H1 (cell line): ENCODE results near the gene ADH4. TPM values are rescaled to one million over a fixed set of nuclear protein-coding genes. Genes with fewer than 3 reads are reported as not detected.

ENCODE experiments used
- CTCF ChIA-PET: fragments of 300-600 bp; sonication (Branson Sonifier 250); formaldehyde crosslinking; loops from one replicate; lab custom pipeline; 2021; ENCODE audit not compliant: partially characterized antibody; lab: Charles Lee
- POLR2A ChIA-PET: fragments of 300-600 bp; sonication (Branson Sonifier 250); formaldehyde crosslinking; loops from one replicate; lab custom pipeline; 2021; ENCODE audit warnings: inconsistent platforms; ENCODE audit not compliant: partially characterized antibody; lab: Charles Lee
- DNase-seq, 2 experiments: peaks; one replicate each; pipeline versions ENCODE4 v3.0.0 to v3.0.0-alpha.2; 2010 to 2022; ENCODE audit warnings: low spot score in 2 of 2, low read depth in 1 of 2, mixed read lengths in 1 of 2
- FAIRE-seq: peaks from 2 replicates; lab custom pipeline; 2011; peaks lifted over from hg19 to GRCh38; lab: Jason Lieb, UNC
- H2AFZ ChIP-seq: 2 replicates; pipeline ENCODE4 v1.8.1; 2012; ENCODE audit warnings: low read length, inconsistent platforms
- H2AK5ac ChIP-seq: 2 replicates; pipeline ENCODE4 v1.6.1; 2013; ENCODE audit warnings: low read depth, low read length
- H2BK120ac ChIP-seq: replicated peaks from 2 replicates; pipeline ENCODE3; 2013; ENCODE audit warnings: low read depth, low read length, inconsistent platforms
- H2BK12ac ChIP-seq: 2 replicates; pipeline ENCODE4 v1.6.1; 2013; ENCODE audit warnings: low read depth, low read length
- H2BK15ac ChIP-seq: 2 replicates; pipeline ENCODE4 v1.6.1; 2013; ENCODE audit warnings: low read length
- H2BK20ac ChIP-seq: 2 replicates; pipeline ENCODE4 v1.6.1; 2013; ENCODE audit warnings: low read length
- H2BK5ac ChIP-seq: 2 replicates; pipeline ENCODE4 v1.6.1; 2013; ENCODE audit warnings: low read depth, low read length
- H3K14ac ChIP-seq: 2 replicates; pipeline ENCODE4 v1.6.1; 2013; ENCODE audit warnings: inconsistent platforms; ENCODE audit not compliant: insufficient read length
- H3K18ac ChIP-seq: 2 replicates; pipeline ENCODE4 v1.6.1; 2013; ENCODE audit warnings: low read length; ENCODE audit errors: extremely low read depth
- H3K23ac ChIP-seq: 2 replicates; pipeline ENCODE4 v1.6.1; 2013; ENCODE audit warnings: inconsistent platforms; ENCODE audit not compliant: insufficient read length
- H3K23me2 ChIP-seq: 2 replicates; pipeline ENCODE4 v1.6.1; 2013; ENCODE audit warnings: low read depth, low read length
- H3K27ac ChIP-seq: 2 replicates; pipeline ENCODE4 v1.6.1; 2011; ENCODE audit warnings: low read depth, low read length, inconsistent platforms
- H3K27me3 ChIP-seq, 4 experiments: replicated peaks in 1 of 4; 1 replicate in 1 of 4; 2 replicates in 3 of 4; pipeline versions ENCODE4 v1.6.1 to v1.8.1; 2011 to 2013; ENCODE audit warnings: low read length in 3 of 4, mild to moderate bottlenecking in 3 of 4, inconsistent platforms in 2 of 4, mixed read lengths in 2 of 4, moderate library complexity in 1 of 4; ENCODE audit not compliant: control insufficient read depth in 3 of 4, insufficient read depth in 3 of 4; ENCODE audit errors: extremely low read depth in 1 of 4
- H3K36me3 ChIP-seq, 4 experiments: 2 replicates each; pipeline versions ENCODE4 v1.6.1 to v1.8.1; 2011 to 2013; ENCODE audit warnings: mild to moderate bottlenecking in 4 of 4, low read length in 3 of 4, moderate library complexity in 2 of 4, control low read depth in 1 of 4, inconsistent platforms in 1 of 4; ENCODE audit not compliant: insufficient read depth in 4 of 4, control insufficient read depth in 2 of 4
- H3K4ac ChIP-seq: replicated peaks from 2 replicates; pipeline ENCODE3; 2013; ENCODE audit warnings: low read length, low read depth, mixed read lengths, inconsistent platforms; ENCODE audit not compliant: insufficient read length
- H3K4me1 ChIP-seq, 4 experiments: replicated peaks in 1 of 4; 1 replicate in 1 of 4; 2 replicates in 3 of 4; pipeline versions ENCODE4 v1.6.1 to v1.8.1; 2011 to 2013; ENCODE audit warnings: low read length in 3 of 4, inconsistent platforms in 2 of 4, mixed read lengths in 1 of 4; ENCODE audit not compliant: insufficient read depth in 4 of 4, control insufficient read depth in 3 of 4
- H3K4me2 ChIP-seq, 2 experiments: 2 replicates each; pipeline versions ENCODE4 v1.6.1 to v1.8.1; 2011 to 2013; ENCODE audit warnings: low read depth in 2 of 2, low read length in 2 of 2, control low read depth in 1 of 2, inconsistent platforms in 1 of 2, mild to moderate bottlenecking in 1 of 2; ENCODE audit not compliant: insufficient read depth in 1 of 2
- H3K4me3 ChIP-seq, 4 experiments: fragments of 200-600, 300-600 bp in 1 of 4; sonication (generic), shearing (Covaris generic), sonication (Bioruptor Twin) in 1 of 4; 2 replicates each; pipeline versions ENCODE4 v1.5.1 to v1.8.1; 2011 to 2016; ENCODE audit warnings: low read length in 4 of 4, low read depth in 3 of 4, control low read depth in 2 of 4, inconsistent platforms in 2 of 4, mild to moderate bottlenecking in 2 of 4, mixed read lengths in 1 of 4, moderate library complexity in 1 of 4; ENCODE audit not compliant: insufficient read depth in 2 of 4; ENCODE audit errors: extremely low read depth in 1 of 4
- H3K56ac ChIP-seq: replicated peaks from 2 replicates; pipeline ENCODE3; 2013; ENCODE audit warnings: low read depth, mild to moderate bottlenecking, mixed read lengths, low read length, inconsistent platforms; ENCODE audit not compliant: insufficient read length
- H3K79me1 ChIP-seq: 2 replicates; pipeline ENCODE4 v1.6.1; 2013; ENCODE audit warnings: low read depth, low read length, control low read depth
- H3K79me2 ChIP-seq, 2 experiments: 2 replicates each; pipeline versions ENCODE4 v1.6.1 to v1.8.1; 2012 to 2013; ENCODE audit warnings: low read length in 2 of 2, mild to moderate bottlenecking in 2 of 2, inconsistent platforms in 1 of 2; ENCODE audit not compliant: insufficient read depth in 2 of 2, control insufficient read depth in 1 of 2
- H3K9ac ChIP-seq, 4 experiments: replicated peaks in 1 of 4; 1 replicate in 1 of 4; 2 replicates in 3 of 4; pipeline versions ENCODE4 v1.6.1 to v1.8.1; 2011 to 2013; ENCODE audit warnings: low read depth in 3 of 4, low read length in 3 of 4, control low read depth in 2 of 4, mild to moderate bottlenecking in 2 of 4, moderate library complexity in 2 of 4, inconsistent platforms in 1 of 4; ENCODE audit errors: extremely low read depth in 1 of 4
- H3K9me3 ChIP-seq, 2 experiments: 2 replicates each; pipeline versions ENCODE4 v1.6.1 to v1.8.1; 2012 to 2013; ENCODE audit warnings: mild to moderate bottlenecking in 2 of 2, moderate library complexity in 2 of 2, control low read depth in 1 of 2, inconsistent platforms in 1 of 2, low read depth in 1 of 2, low read length in 1 of 2, mixed read lengths in 1 of 2; ENCODE audit not compliant: insufficient read depth in 2 of 2
- H4K20me1 ChIP-seq, 2 experiments: replicated peaks in 1 of 2; 2 replicates each; pipeline versions ENCODE3 to v1.8.1; 2011 to 2013; ENCODE audit warnings: inconsistent platforms in 2 of 2, low read length in 2 of 2, mild to moderate bottlenecking in 1 of 2; ENCODE audit not compliant: insufficient read depth in 2 of 2, control insufficient read depth in 1 of 2
- H4K5ac ChIP-seq: 2 replicates; pipeline ENCODE4 v1.6.1; 2013; ENCODE audit warnings: low read length, low read depth, mixed read lengths, inconsistent platforms; ENCODE audit not compliant: insufficient read length
- H4K8ac ChIP-seq: 2 replicates; pipeline ENCODE4 v1.8.0; 2013; ENCODE audit warnings: mild to moderate bottlenecking, moderate library complexity, low read length, inconsistent platforms; ENCODE audit not compliant: insufficient read depth; ENCODE audit errors: extremely low read depth
- H4K91ac ChIP-seq: replicated peaks from 2 replicates; pipeline ENCODE3; 2013; ENCODE audit warnings: low read length, mixed read lengths, inconsistent platforms; ENCODE audit not compliant: insufficient read length
- ATF3 ChIP-seq: IDR thresholded peaks from 2 replicates; pipeline ENCODE4 v1.6.1; 2011; ENCODE audit warnings: low read depth, mild to moderate bottlenecking, low read length; ENCODE audit not compliant: insufficient read depth
- GTF2F1 ChIP-seq: IDR thresholded peaks from 2 replicates; pipeline ENCODE4 v1.6.1; 2012; ENCODE audit warnings: low read depth, low read length, improper control_type of control experiment, borderline replicate concordance
- SIRT6 ChIP-seq: IDR thresholded peaks from one replicate; pipeline ENCODE4 v1.7.1; 2012; ENCODE audit warnings: low read length, inconsistent platforms
- SIX5 ChIP-seq: IDR thresholded peaks from 2 replicates; pipeline ENCODE4 v1.6.1; 2011; ENCODE audit warnings: mild to moderate bottlenecking, low read depth, low read length
- WGBS, 2 experiments: shearing (Covaris generic) in 1 of 2; methylation state at CpG; one replicate each; pipeline versions ENCODE4 v1.1.6 to v1.1.7; 2013 to 2015; ENCODE audit warnings: low lambda C conversion rate in 2 of 2, mixed read lengths in 2 of 2, inconsistent platforms in 1 of 2, low coverage in 1 of 2, missing lambda C conversion rate in 1 of 2; ENCODE audit not compliant: insufficient replicate concordance in 2 of 2, insufficient coverage in 1 of 2, insufficient read length in 1 of 2; ENCODE audit errors: extremely low coverage in 1 of 2, missing lambda C conversion rate in 1 of 2; 5-methylcytosine and 5-hydroxymethylcytosine counted together
- polyA plus RNA-seq, 7 experiments: library from polyadenylated mRNA; depleted of rRNA in 3 of 7; stranded (reverse) in 5 of 7; unstranded in 2 of 7; fragments of >200 nt in 5 of 7; fragments of 200-250 nt in 2 of 7; gene quantifications; 1 replicate in 5 of 7; 2 replicates in 1 of 7; 4 replicates in 1 of 7; pipeline versions ENCODE4 v1.2.1 to v1.2.3, GENCODE V29; 2011 to 2013; ENCODE audit warnings: missing spikeins in 2 of 7, mixed read lengths in 2 of 7
- total RNA-seq: library from RNA; stranded (reverse); fragmentation: NEBNext Ultra II Directional; extraction: Animal tissue kit (Norgen Biotek cat#: 25700); gene quantifications from 2 replicates; pipeline ENCODE4 v1.2.1, GENCODE V29; 2021

Gene ADH4
- total and polyA plus RNA-seq, 2 of the 8 experiments (the other 6 are each of a cell fraction or from before 2014, with no cell fraction given): not detected

- no peak overlapping the region for H3K18ac ChIP-seq
- no peak overlapping the region for H3K4me3 ChIP-seq
- CTCF ChIA-PET: interaction anchor here (0.9 to 1.0 kb wide), 2 partner anchors 306 to 358 kb away, joined by 3 read pairs; no protein-coding TSS in a partner anchor
- H3K9me3 ChIP-seq: peaks cover 8 to 11% of the 10 kb centered on the region in 2 experiments; a peak in 2 of 4 replicates
- H4K91ac ChIP-seq: no peak overlapping the region
- no peak overlapping the region for H4K5ac ChIP-seq
- H3K14ac ChIP-seq: no peak overlapping the region
- H2AK5ac ChIP-seq: no peak overlapping the region
- no peaks in the 10 kb centered on the region for H3K79me2 ChIP-seq
- no peak overlapping the region for H3K56ac ChIP-seq
- H3K4me1 ChIP-seq: no peaks in the 10 kb centered on the region
- H4K8ac ChIP-seq: no peak overlapping the region
- no peak overlapping the region for H2BK20ac ChIP-seq
- peaks cover 0 to 1% (median 0%) of the 10 kb centered on the region in 4 experiments; a peak in 1 of 7 replicates for H3K27me3 ChIP-seq
- H2BK15ac ChIP-seq: no peak overlapping the region
- H3K23me2 ChIP-seq: no peaks in the 10 kb centered on the region
- 81% methylated on average over 12 of the region's 12 CpGs; no CpG with 5 or more reads in 1 of the 2 experiments for WGBS, 2 experiments
- H3K36me3 ChIP-seq: no peaks in the 10 kb centered on the region
- DNase-seq (no peak), FAIRE-seq (no peak)
- no peak overlapping the region for H3K9ac ChIP-seq
- H3K4ac ChIP-seq: no peak overlapping the region
- H3K27ac ChIP-seq: no peak overlapping the region
- no peak overlapping the region for H2AFZ ChIP-seq
- H3K23ac ChIP-seq: no peak overlapping the region
- no peaks in the 10 kb centered on the region for H4K20me1 ChIP-seq
- H2BK5ac ChIP-seq: no peak overlapping the region
- no peak overlapping the region for H2BK120ac ChIP-seq
- POLR2A ChIA-PET: no interaction called here
- H3K79me1 ChIP-seq: no peaks in the 10 kb centered on the region
- H3K4me2 ChIP-seq: no peak overlapping the region
- no peak for TF ChIP-seq GTF2F1
- TF ChIP-seq SIX5: no peak
- no peak for TF ChIP-seq ATF3
- no peak for TF ChIP-seq SIRT6
- TF ChIP-seq, all 59 proteins: peak for 0
- no peak overlapping the region for H2BK12ac ChIP-seq
Observed at GRCh38 chr4:99099311-99099710, 44.8 kb downstream of the ADH4 start.
